Measurements from ENCODE around the gene KRT26. TPM values are rescaled to one million over a fixed set of nuclear protein-coding genes. Genes with fewer than 3 reads are reported as not detected.

The KRT26 gene
- total RNA-seq, 1 experiment from 2014 or later = not detected

- Mint-ChIP-seq H3K27ac (ENCODE audit: low read depth, unreplicated experiment) (no peak overlapping the region), H3K9me3 (ENCODE audit: unreplicated experiment) (peaks cover 8% of the 10 kb centered on the region), H3K27me3 (ENCODE audit: insufficient read depth, unreplicated experiment) (peaks cover 22% of the 10 kb centered on the region), H3K4me3 (ENCODE audit: unreplicated experiment) (no peak overlapping the region), H3K36me3 (ENCODE audit: insufficient read depth, unreplicated experiment) (no peaks in the 10 kb centered on the region), H3K4me1 (ENCODE audit: insufficient read depth, unreplicated experiment) (no peaks in the 10 kb centered on the region)
- POLR2A ChIA-PET = interaction anchor here (0.8 to 1.1 kb wide), 2 partner anchors 30 to 48 kb away, joined by 4 read pairs; no protein-coding TSS in a partner anchor
- peak; percentile 30 for DNase-seq (ENCODE audit: unreplicated experiment)
- no TSS peak for BruUV-seq (replicated peaks)
- peak; percentile 42 for TF ChIP-seq CTCF (IDR thresholded peaks at IDR 0.05; ENCODE audit: unreplicated experiment)
- intact Hi-C loops (cut with micrococcal nuclease) = loop anchor here (1.0 kb wide), 1 partner anchor 107 kb away; no protein-coding TSS in a partner anchor
- CTCF ChIA-PET = interaction anchor here (0.8 kb wide), 1 partner anchor 939 kb away, joined by 6 read pairs; no protein-coding TSS in a partner anchor
These were observed 45.1 kb downstream of the KRT26 start for GRCh38 chr17:40726919-40727318.

GRCh38 chr17:40724656-40725055, 47.3 kb downstream of the KRT26 start:
- H3K9me3 Mint-ChIP-seq (ENCODE audit: unreplicated experiment) = peaks cover 8% of the 10 kb centered on the region
- DNase-seq (ENCODE audit: unreplicated experiment) = no peak
- H3K27me3 Mint-ChIP-seq (ENCODE audit: insufficient read depth, unreplicated experiment) = peaks cover 1% of the 10 kb centered on the region
- no peak overlapping the region for H3K4me3 Mint-ChIP-seq (ENCODE audit: unreplicated experiment)
- POLR2A ChIA-PET = interaction anchor here (0.6 to 0.7 kb wide), 3 partner anchors 9 to 79 kb away, joined by 3 read pairs; no protein-coding TSS in a partner anchor
- intact Hi-C loops (cut with micrococcal nuclease) = no loop called here
- no peak for TF ChIP-seq CTCF (IDR thresholded peaks at IDR 0.05; ENCODE audit: unreplicated experiment)
- H3K36me3 Mint-ChIP-seq (ENCODE audit: insufficient read depth, unreplicated experiment) = no peaks in the 10 kb centered on the region
- H3K4me1 Mint-ChIP-seq (ENCODE audit: insufficient read depth, unreplicated experiment) = no peaks in the 10 kb centered on the region
- no TSS peak for BruUV-seq (replicated peaks)
- no peak overlapping the region for H3K27ac Mint-ChIP-seq (ENCODE audit: low read depth, unreplicated experiment)
- CTCF ChIA-PET = no interaction called here

GRCh38 chr17:40722241-40722640, 49.8 kb downstream of the KRT26 start:
- Mint-ChIP-seq H3K27me3 (ENCODE audit: insufficient read depth, unreplicated experiment) (no peaks in the 10 kb centered on the region), H3K4me1 (ENCODE audit: insufficient read depth, unreplicated experiment) (no peaks in the 10 kb centered on the region)
- POLR2A ChIA-PET = interaction anchor here (1.0 to 1.7 kb wide), 3 partner anchors 14 to 75 kb away, joined by 3 to 6 read pairs (median 4); partner anchors contain the start of gene SMARCE1

GRCh38 chr17:40720899-40721298, 51.1 kb downstream of the KRT26 start:
- no peak for TF ChIP-seq CTCF (IDR thresholded peaks at IDR 0.05; ENCODE audit: unreplicated experiment)
- H3K4me1 Mint-ChIP-seq (ENCODE audit: insufficient read depth, unreplicated experiment) = no peaks in the 10 kb centered on the region
- no peak overlapping the region for H3K27ac Mint-ChIP-seq (ENCODE audit: low read depth, unreplicated experiment)
- POLR2A ChIA-PET = interaction anchor here (1.7 kb wide), 1 partner anchor 12 kb away, joined by 4 read pairs; no protein-coding TSS in a partner anchor
- CTCF ChIA-PET = no interaction called here
- H3K36me3 Mint-ChIP-seq (ENCODE audit: insufficient read depth, unreplicated experiment) = no peaks in the 10 kb centered on the region
- intact Hi-C loops (cut with micrococcal nuclease) = no loop called here
- no TSS peak for BruUV-seq (replicated peaks)
- peaks cover 8% of the 10 kb centered on the region for H3K9me3 Mint-ChIP-seq (ENCODE audit: unreplicated experiment)
- no peak for DNase-seq (ENCODE audit: unreplicated experiment)
- H3K27me3 Mint-ChIP-seq (ENCODE audit: insufficient read depth, unreplicated experiment) = no peaks in the 10 kb centered on the region
- H3K4me3 Mint-ChIP-seq (ENCODE audit: unreplicated experiment) = no peak overlapping the region

More at GRCh38 chr17:40722241-40722640, 49.8 kb downstream of the KRT26 start:
- no peak for TF ChIP-seq CTCF (IDR thresholded peaks at IDR 0.05; ENCODE audit: unreplicated experiment)
- Mint-ChIP-seq H3K9me3 (ENCODE audit: unreplicated experiment) (peaks cover 8% of the 10 kb centered on the region), H3K4me3 (ENCODE audit: unreplicated experiment) (no peak overlapping the region), H3K27ac (ENCODE audit: low read depth, unreplicated experiment) (no peak overlapping the region), H3K36me3 (ENCODE audit: insufficient read depth, unreplicated experiment) (no peaks in the 10 kb centered on the region)
- intact Hi-C loops (cut with micrococcal nuclease) = no loop called here
- DNase-seq (ENCODE audit: unreplicated experiment) = no peak
- CTCF ChIA-PET = interaction anchor here (0.7 kb wide), 1 partner anchor 14 kb away, joined by 3 read pairs; no protein-coding TSS in a partner anchor
- BruUV-seq (replicated peaks) = no TSS peak

Data from MCF 10A (cell line).